Mesendoderm (in vitro differentiated cells): Measurements from ENCODE around the gene TNFRSF6B.

Experiments used
- DNase-seq: peaks from one replicate; pipeline ENCODE4 v3.0.0; 2013
- H2AK5ac ChIP-seq: 2 replicates; pipeline ENCODE4 v1.6.1; 2013; ENCODE audit warnings: low read length, inconsistent platforms
- H2BK120ac ChIP-seq: 2 replicates; pipeline ENCODE4 v1.6.1; 2013; ENCODE audit warnings: low read depth, mild to moderate bottlenecking, low read length, moderate library complexity, mixed read lengths
- H2BK15ac ChIP-seq: replicated peaks from 2 replicates; pipeline ENCODE4 v1.6.1; 2013; ENCODE audit warnings: low read depth, mild to moderate bottlenecking, moderate library complexity
- H2BK5ac ChIP-seq: 2 replicates; pipeline ENCODE4 v1.6.1; 2013; ENCODE audit warnings: low read length, inconsistent platforms
- H3K18ac ChIP-seq: 2 replicates; pipeline ENCODE4 v1.6.1; 2013; ENCODE audit warnings: mild to moderate bottlenecking, low read length, mixed read lengths
- H3K23ac ChIP-seq: one replicate; pipeline ENCODE4 v1.6.1; 2013; ENCODE audit warnings: low read length
- H3K27ac ChIP-seq: 2 replicates; pipeline ENCODE4 v1.5.1; 2013; ENCODE audit warnings: low read depth, mild to moderate bottlenecking, inconsistent platforms, low read length, moderate library complexity
- H3K27me3 ChIP-seq: 2 replicates; pipeline ENCODE4 v1.6.1; 2013; ENCODE audit warnings: low read length, control low read depth, mild to moderate bottlenecking, inconsistent platforms; ENCODE audit not compliant: insufficient read depth, poor library complexity
- H3K36me3 ChIP-seq: 2 replicates; pipeline ENCODE4 v1.6.1; 2013; ENCODE audit warnings: low read length, inconsistent platforms; ENCODE audit not compliant: control insufficient read depth, insufficient read depth
- H3K4ac ChIP-seq: one replicate; pipeline ENCODE4 v1.6.1; 2013; ENCODE audit warnings: low read depth, mild to moderate bottlenecking, low read length, moderate library complexity
- H3K4me1 ChIP-seq: 2 replicates; pipeline ENCODE4 v1.6.1; 2013; ENCODE audit warnings: low read depth, low read length, inconsistent platforms; ENCODE audit not compliant: control insufficient read depth
- H3K4me2 ChIP-seq: 2 replicates; pipeline ENCODE4 v1.6.1; 2013; ENCODE audit warnings: low read length
- H3K4me3 ChIP-seq: 2 replicates; pipeline ENCODE4 v1.5.1; 2013; ENCODE audit warnings: mild to moderate bottlenecking, low read length
- H3K56ac ChIP-seq: one replicate; pipeline ENCODE4 v1.6.1; 2013; ENCODE audit warnings: low read length
- H3K79me1 ChIP-seq: 2 replicates; pipeline ENCODE4 v1.6.1; 2013; ENCODE audit warnings: low read length, inconsistent platforms
- H3K79me2 ChIP-seq: 2 replicates; pipeline ENCODE4 v1.6.1; 2013; ENCODE audit warnings: mild to moderate bottlenecking, low read length; ENCODE audit not compliant: control insufficient read depth, insufficient read depth
- H3K9ac ChIP-seq: 2 replicates; pipeline ENCODE4 v1.6.1; 2013; ENCODE audit warnings: low read length, inconsistent platforms
- H4K5ac ChIP-seq: one replicate; pipeline ENCODE4 v1.6.1; 2013; ENCODE audit warnings: low read length
- H4K8ac ChIP-seq: one replicate; pipeline ENCODE4 v1.6.1; 2013; ENCODE audit warnings: low read depth, mild to moderate bottlenecking, control low read depth, low read length, moderate library complexity
- WGBS: extraction: QIAGEN DNeasy Blood & Tissue Kit; methylation state at CpG from one replicate; pipeline ENCODE4 v1.1.7; 2013; ENCODE audit warnings: low lambda C conversion rate, missing lambda C conversion rate; ENCODE audit not compliant: insufficient coverage; ENCODE audit errors: extremely low coverage; 5-methylcytosine and 5-hydroxymethylcytosine counted together

Gene TNFRSF6B

DNA sequence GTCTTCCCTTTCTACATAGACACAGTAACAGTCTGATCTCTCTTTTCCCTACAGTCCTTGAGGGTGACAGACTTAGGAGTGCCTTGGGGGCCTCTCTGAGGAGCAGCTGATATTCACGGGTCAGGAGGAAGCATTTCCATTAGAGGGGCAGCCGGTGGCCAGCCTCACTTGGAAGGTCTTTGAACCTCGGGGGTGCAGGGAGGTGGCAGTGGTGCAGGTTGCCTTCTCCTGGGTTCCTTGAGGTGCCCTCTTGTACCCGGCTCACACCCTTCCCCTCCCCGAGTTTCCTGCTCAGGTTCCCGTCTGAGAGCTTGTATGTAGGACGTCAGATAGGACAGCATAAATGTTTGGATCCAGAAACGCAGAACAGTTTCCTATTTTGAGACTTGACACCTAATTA lies 35.8 kb upstream of the TNFRSF6B start:
- Histone ChIP-seq H3K27ac (no peak overlapping the region), H3K4me1 (peaks cover 2% of the 10 kb centered on the region), H3K4ac (no peak overlapping the region), H3K56ac (no peak overlapping the region), H2AK5ac (no peak overlapping the region), H4K8ac (no peak overlapping the region), H2BK15ac (no peak overlapping the region), H3K4me2 (no peak overlapping the region), H3K36me3 (peaks cover 2% of the 10 kb centered on the region), H3K79me2 (no peaks in the 10 kb centered on the region), H3K9ac (no peak overlapping the region), H2BK120ac (no peak overlapping the region), H2BK5ac (no peak overlapping the region), H3K27me3 (no peaks in the 10 kb centered on the region), H3K23ac (no peak overlapping the region), H4K5ac (no peak overlapping the region), H3K18ac (no peak overlapping the region), H3K4me3 (no peak overlapping the region), H3K79me1 (peaks cover 7% of the 10 kb centered on the region)
- WGBS, result no CpG with 5 or more reads among the region's 8 CpGs
- DNase-seq, result no peak

DNA sequence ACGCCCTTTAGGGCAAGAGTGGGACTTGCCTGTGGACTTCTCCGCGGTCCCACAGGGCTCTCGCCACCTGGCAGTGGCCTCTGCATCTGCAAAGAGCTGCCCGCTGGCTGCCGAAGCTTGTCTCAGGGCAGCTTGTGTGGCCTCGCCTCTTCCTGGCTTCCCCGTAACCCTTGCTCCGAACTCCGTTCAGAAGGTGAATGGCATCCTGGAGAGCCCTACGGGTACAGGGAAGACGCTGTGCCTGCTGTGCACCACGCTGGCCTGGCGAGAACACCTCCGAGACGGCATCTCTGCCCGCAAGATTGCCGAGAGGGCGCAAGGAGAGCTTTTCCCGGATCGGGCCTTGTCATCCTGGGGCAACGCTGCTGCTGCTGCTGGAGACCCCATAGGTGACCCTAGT lies 35.3 kb upstream of the TNFRSF6B start:
- WGBS, result no CpG with 5 or more reads among the region's 22 CpGs
- Histone ChIP-seq H3K56ac (no peak overlapping the region), H3K4me2 (no peak overlapping the region), H3K18ac (no peak overlapping the region), H2BK5ac (no peak overlapping the region), H3K79me1 (peaks cover 7% of the 10 kb centered on the region), H4K5ac (no peak overlapping the region), H3K9ac (no peak overlapping the region), H3K4me3 (no peak overlapping the region), H3K4ac (no peak overlapping the region), H3K79me2 (no peaks in the 10 kb centered on the region), H3K4me1 (peaks cover 2% of the 10 kb centered on the region), H3K27me3 (no peaks in the 10 kb centered on the region), H4K8ac (no peak overlapping the region), H2AK5ac (no peak overlapping the region), H2BK15ac (no peak overlapping the region), H3K27ac (no peak overlapping the region), H3K23ac (no peak overlapping the region), H3K36me3 (peaks cover 2% of the 10 kb centered on the region), H2BK120ac (no peak overlapping the region)
- DNase-seq, result no peak

DNA sequence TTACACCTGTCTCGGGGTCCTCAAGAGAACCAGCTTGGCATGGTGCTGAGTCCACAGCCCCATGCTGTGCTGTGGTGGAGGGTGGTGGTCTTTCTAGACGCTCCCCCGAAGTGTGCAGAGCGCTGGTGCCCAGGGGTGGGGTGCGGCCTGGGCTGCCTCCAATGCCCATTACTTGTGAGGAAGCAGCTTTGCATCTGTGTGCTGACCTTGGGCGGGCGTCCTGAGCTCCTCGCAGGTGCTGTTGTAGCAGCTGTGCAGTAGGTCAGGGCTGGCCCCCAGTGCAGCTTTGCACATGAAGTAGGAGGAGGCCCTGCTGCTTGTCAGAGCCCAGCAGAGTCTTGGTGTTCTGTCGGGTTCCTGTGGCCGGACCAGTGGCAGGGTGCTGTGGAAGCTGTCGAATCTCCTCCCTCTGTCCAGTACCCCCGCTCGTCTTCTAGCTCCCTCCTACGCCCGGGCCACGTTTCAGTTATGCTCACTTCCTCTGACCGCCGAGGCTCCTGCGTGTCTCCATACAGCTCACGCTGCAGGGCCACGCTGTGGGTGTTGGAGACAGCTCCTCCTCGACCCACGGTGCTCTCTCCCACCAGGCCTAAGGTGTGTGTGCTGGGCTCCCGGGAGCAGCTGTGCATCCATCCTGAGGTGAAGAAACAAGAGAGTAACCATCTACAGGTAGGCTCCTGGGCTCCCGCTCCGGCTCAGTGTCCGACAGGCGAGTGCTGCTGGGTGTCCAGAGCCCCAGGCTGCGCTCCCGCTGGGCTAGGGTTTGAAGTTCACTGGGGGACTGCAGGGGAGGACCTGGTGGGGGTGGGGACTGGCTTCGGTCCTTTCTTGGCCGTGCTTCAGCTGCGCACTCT lies 34.3 kb upstream of the TNFRSF6B start:
- Histone ChIP-seq H3K36me3 (peaks cover 2% of the 10 kb centered on the region), H2BK120ac (no peak overlapping the region), H4K5ac (no peak overlapping the region), H3K27me3 (no peaks in the 10 kb centered on the region), H3K4ac (no peak overlapping the region), H3K4me2 (no peak overlapping the region), H3K23ac (no peak overlapping the region), H3K79me2 (no peaks in the 10 kb centered on the region), H2BK15ac (no peak overlapping the region), H3K4me1 (peaks cover 2% of the 10 kb centered on the region), H3K79me1 (peaks cover 7% of the 10 kb centered on the region), H2BK5ac (no peak overlapping the region), H3K27ac (no peak overlapping the region), H3K9ac (no peak overlapping the region), H2AK5ac (no peak overlapping the region), H4K8ac (no peak overlapping the region), H3K56ac (no peak overlapping the region), H3K4me3 (no peak overlapping the region), H3K18ac (no peak overlapping the region)
- no CpG with 5 or more reads among the region's 33 CpGs for WGBS
- DNase-seq, result no peak

DNA sequence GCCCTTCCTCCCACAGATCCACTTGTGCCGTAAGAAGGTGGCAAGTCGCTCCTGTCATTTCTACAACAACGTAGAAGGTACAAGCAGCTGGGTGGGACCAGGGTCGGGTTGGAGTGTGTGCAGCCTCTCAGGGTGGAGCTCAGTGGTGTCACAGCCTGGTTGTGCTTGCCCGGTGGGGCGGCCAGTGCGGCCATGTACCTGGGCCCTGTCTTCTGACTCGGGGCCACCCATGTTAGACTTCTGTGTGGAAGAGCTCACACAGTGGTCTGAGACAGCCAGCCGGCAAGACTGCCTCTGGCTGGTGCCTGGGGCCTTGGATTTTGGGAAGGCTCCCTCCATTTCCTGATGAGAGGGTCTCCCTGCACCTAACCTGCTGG lies 33.7 kb upstream of the TNFRSF6B start:
- no peak for DNase-seq
- H2AK5ac ChIP-seq, result no peak overlapping the region
- no peak overlapping the region for H3K9ac ChIP-seq
- H3K4ac ChIP-seq, result no peak overlapping the region
- no peak overlapping the region for H3K4me2 ChIP-seq
- peaks cover 2% of the 10 kb centered on the region for H3K36me3 ChIP-seq
- no peak overlapping the region for H2BK120ac ChIP-seq
- no peak overlapping the region for H3K23ac ChIP-seq
- H4K8ac ChIP-seq, result no peak overlapping the region
- H3K18ac ChIP-seq, result no peak overlapping the region
- H2BK15ac ChIP-seq, result no peak overlapping the region
- WGBS, result no CpG with 5 or more reads among the region's 9 CpGs
- no peaks in the 10 kb centered on the region for H3K27me3 ChIP-seq
- H3K79me2 ChIP-seq, result no peaks in the 10 kb centered on the region
- H3K4me3 ChIP-seq, result no peak overlapping the region
- H3K27ac ChIP-seq, result no peak overlapping the region
- H3K56ac ChIP-seq, result no peak overlapping the region
- peaks cover 7% of the 10 kb centered on the region for H3K79me1 ChIP-seq
- no peak overlapping the region for H2BK5ac ChIP-seq
- peaks cover 2% of the 10 kb centered on the region for H3K4me1 ChIP-seq
- no peak overlapping the region for H4K5ac ChIP-seq

DNA sequence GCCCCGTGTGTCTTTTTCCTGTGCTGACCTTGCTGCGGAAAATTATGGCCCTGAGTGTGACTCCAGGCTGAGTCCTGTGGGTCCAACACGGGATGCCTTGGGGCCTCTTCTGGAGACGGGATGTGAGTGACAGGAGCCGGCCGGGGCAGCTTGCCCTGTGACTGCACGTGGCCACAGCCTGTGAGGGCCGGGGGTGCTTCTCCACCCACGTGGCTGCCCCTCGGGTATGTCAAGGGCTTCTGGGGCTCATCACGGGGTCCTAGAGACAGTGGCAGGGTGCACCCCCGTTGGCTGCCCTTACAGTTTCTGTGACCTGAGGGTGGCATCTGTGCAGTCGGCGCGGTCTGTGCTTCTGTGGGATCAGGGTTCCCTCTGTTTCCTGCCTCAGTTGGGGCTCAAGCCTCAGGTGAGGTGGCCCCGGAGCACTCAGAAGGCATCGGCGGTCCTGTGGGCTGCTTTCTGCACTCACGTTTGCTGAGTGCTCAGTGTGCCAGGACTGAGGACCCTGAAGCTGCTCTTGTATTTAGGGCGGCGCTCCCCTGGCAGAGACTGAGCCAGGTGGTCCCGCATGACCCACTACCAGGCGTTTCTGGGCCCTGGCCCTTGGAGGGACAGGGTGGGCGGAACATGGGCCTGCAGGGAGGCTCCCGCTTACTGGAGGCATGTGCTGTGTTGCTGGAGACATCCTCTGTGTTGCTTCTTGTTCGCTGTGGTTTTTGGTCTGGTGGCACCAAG lies 33.0 kb upstream of the TNFRSF6B start:
- no peak overlapping the region for H2BK5ac ChIP-seq
- H3K4me3 ChIP-seq, result no peak overlapping the region
- H2BK15ac ChIP-seq, result no peak overlapping the region
- H3K79me1 ChIP-seq, result peaks cover 7% of the 10 kb centered on the region
- H3K27ac ChIP-seq, result no peak overlapping the region
- H3K4me1 ChIP-seq, result peaks cover 2% of the 10 kb centered on the region
- H3K79me2 ChIP-seq, result no peaks in the 10 kb centered on the region
- no peak overlapping the region for H3K56ac ChIP-seq
- H2BK120ac ChIP-seq, result no peak overlapping the region
- no peak overlapping the region for H3K18ac ChIP-seq
- no CpG with 5 or more reads among the region's 26 CpGs for WGBS
- no peak overlapping the region for H4K5ac ChIP-seq
- no peaks in the 10 kb centered on the region for H3K27me3 ChIP-seq
- no peak overlapping the region for H3K9ac ChIP-seq
- H2AK5ac ChIP-seq, result no peak overlapping the region
- no peak overlapping the region for H3K4me2 ChIP-seq
- peaks cover 2% of the 10 kb centered on the region for H3K36me3 ChIP-seq
- H4K8ac ChIP-seq, result no peak overlapping the region
- H3K23ac ChIP-seq, result no peak overlapping the region
- H3K4ac ChIP-seq, result no peak overlapping the region
- no peak for DNase-seq
